Effector CD4-positive, alpha-beta T cell (primary cell): ENCODE results near the gene RBM15.

ENCODE experiments used
- DNase-seq: peaks from one replicate; pipeline ENCODE4 v3.0.0-alpha.2; 2020

RBM15 gene

DNA sequence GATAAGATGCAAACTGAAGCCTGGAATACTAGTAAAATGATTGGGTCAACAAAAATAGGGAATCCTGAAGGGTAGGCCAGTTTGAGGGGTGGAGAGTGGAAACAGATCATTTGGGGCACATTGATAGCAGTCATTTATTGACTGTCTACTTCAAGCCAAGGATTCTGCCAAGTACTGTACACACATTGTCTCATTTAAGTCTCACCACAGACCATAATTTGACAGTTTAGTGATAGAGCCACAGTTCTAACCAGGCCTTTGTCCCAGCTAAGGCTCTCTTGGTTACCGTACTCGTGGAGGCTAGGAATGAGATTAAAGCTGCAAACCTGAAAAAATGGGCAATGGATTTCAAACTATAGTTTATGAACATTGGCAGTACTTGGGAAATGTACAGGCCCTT lies 11.2 kb downstream of the RBM15 start:
- no peak for DNase-seq

DNA sequence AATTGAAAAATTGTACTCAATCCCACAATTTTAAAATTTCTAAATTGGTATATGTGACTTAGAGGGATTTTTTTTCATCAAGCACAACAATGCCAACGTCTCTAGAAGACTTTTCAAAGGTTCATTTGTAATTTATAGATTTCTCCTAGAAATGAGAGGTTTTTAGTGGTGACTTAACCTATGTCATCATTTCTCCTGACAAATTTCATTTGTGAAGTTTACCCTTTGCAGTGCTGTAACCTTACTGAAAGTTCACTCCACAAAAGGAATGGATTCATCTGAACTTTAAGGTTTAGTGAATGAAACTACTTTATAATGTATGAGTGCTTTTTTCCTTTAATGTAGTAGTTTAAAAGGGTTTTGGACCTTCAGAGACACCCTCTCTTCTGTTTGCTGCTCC lies 16.1 kb downstream of the RBM15 start:
- DNase-seq = no peak

DNA sequence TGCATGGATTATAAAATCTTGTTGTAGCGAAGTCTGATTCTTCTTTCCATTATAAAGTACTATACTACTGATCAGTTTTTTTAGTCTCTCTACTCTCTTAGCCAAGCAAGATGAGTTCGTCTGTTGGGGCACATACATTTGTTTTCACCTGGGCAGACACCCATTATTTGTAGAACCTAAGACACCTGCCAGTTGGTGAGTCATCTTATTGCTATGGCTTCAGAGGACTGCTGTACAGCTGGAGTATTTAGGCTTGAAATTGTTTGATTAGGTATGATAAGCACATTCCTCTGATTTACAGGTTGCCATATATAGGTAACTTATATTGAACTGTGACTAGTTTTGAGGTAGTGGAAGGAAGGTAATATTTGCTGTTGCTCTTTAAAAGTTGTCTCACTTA lies 17.2 kb downstream of the RBM15 start:
- no peak for DNase-seq

DNA sequence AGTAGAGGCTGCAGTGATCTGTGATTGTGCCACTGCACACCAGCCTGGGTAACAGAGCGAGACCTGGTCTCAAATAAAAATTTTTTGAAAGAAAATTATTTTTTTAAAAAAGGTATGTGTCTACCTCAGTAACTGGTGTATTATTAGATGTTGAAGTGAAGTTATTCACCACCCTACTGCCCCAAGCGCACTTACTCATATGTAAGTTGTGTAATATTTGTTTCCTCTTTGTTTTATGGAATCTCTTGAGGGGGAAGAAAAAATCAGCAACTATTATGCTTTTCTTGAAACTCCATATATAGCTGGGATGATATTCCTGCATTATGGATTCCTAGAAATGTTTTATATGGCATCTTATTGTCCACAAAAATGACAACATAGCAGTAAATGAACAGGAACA lies 21.3 kb downstream of the RBM15 start:
- DNase-seq = no peak

DNA sequence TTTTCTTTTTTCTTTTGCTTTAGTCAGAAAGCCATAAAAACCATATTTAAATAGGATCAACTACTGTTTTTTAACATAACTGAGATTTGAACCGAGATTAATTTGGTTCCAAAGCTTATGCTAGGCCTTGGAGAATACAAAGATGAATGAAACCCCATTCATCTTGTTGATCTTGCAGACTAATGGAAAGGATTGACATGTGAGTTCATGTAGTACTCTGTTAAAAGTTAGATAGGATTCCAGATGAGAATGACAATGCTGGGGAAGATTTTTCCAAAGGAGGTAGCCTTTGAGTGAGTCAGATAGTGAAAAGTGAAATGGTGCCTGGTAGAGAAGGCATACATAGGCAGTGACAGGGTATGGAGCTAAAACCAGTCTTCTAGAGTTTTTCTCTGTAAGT lies 22.7 kb downstream of the RBM15 start:
- DNase-seq = no peak

DNA sequence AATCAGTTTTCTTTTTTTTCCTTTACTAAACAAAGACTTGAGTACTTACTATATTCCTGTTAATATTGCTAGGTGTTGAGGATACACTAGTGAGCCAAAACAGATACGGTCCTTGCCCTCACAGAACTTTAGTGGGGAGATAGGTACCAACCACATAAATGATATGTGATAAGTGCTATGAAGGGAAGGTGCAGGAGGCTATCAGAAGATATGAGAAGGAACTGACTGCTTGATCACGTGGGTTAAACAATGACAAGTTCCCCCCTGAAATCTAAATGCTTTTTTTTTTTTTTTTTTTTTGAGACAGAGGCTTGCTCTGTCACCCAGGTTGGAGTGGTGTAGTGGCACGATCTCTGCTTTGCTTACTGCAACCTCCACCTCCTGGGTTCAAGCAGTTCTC lies 25.0 kb downstream of the RBM15 start:
- DNase-seq = no peak

DNA sequence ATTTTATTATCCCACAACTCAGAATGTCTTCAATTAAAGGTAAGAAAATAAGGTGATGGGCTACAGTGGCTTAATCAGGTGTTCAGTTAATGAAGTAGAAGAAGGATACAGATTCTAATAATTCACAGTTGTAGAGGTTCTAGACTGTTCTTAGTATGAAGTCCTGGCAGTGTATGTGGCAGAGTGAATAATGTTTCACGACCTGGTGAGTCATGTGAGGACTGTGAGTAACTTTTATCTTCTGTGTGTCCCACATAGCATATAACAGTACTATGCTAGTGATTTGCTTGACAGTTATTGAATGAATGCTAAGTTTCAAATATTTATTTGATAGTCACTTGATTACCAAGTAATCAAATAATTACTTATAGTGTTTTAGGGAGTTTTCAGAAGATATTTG lies 31.6 kb downstream of the RBM15 start:
- no peak for DNase-seq

DNA sequence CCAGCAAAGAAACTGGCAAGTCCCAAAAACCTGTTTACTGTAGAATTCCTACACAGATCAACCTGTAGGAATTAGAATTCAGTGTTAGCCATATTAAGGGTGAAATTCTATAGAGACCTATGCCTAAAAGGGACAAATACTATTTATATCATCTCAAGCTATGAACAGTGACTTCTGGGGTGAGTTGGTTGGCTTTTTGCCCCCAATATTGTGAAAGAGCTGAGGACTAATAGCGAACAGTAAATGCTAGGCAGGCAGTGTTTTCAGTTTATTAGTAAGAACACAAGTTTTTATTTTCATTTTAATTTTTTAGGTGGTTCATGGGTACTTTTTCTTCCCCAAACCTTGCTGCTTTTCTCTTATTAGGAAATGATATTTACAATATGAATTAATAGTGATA lies 36.3 kb downstream of the RBM15 start:
- no peak for DNase-seq

DNA sequence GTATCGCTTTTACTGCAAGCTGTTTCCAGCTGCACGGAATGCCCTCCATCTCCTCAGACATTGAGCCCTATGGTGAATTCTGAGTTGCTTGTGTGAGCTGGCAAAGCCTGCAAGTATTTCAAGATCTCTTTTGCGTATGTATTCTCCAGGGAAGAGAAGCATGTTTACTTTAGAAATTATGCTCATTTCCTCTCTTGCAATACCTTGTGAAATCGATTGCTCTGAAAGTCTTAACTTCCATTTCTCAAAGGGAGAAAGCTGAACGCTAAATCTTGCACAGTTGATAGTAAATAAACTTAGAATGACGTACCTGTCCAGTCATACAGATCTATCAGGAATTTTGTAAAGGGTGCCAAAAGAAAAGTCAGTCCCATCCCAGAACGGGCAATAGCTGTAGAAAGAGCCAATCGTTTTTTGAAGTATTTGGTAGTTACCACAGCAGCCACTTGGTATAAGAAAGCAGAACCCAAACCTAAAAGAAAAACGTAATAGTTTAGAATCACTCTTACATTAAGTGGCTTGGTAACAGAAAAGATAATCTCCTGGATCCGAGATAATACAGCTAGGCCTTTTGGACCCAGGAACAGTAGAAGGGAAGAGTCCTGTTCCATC lies 41.6 kb downstream of the RBM15 start:
- DNase-seq = no peak

DNA sequence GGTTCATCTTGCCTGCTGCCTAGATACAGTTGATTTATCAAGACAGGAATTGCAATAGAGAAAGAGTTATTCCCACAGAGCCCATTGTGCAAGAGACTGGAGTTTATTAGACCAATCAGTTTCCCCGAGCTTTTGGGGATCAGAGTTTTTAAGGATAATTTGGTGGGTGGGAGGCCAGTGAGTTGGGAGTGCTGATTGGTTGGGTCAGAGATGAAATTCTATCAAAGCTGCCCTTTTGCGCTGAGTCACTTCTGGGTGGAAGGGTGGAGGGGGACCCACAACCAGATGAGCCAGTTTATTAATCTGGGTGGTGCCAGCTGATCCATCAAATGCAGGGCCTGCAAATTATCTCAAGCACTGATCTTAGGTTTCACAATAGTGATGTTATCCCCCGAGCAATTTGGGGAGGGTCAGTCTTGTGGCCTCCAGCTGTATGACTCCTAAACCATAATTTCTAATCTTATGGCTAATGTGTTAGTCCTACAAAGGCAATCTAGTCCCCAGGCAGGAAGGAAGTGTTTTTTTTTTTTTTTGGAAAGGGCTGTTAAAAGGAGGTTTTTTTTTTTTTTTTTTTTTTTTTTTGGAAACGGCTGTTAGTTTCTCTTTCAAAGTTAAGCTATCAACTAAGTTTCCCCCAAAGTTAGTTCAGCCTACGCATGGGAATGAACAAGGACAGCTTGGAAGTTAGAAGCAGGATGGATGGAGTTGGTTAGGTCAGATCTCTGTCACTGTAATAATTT lies 44.2 kb downstream of the RBM15 start:
- DNase-seq = no peak

DNA sequence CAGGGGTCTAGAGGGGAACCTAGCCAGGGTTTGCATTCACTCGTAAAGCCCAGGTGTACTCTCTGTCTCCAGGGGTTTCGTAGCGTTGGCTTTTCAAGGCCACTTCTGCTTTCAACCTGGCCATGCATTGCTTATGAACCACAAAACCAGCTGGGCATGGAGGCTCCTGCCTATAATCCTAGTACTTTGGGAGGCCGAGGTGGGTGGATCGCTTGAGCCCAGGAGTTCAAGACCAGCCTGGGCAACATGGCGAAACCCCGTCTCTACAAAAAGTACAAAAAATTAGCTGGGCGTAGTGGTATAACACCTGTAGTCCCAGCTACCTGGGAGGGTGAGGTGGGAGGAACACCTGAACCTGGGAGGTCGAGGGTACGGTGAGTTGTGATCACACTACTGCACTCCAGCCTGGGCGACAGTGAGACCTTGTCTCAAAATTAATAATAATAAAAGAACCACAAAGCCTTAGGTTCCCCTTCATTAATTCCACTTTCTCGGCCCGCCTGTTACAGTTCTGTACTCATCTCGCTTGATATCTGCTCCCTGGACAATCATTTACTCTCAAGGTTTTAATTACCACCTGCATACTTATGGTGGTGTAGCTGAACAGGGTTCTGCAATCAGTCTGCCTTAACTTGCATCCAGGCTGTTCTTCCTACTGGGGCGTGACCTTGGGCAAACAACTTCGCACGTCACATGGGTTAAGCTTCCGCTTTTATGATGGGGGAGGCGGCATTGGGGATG lies 45.6 kb downstream of the RBM15 start:
- no peak for DNase-seq

DNA sequence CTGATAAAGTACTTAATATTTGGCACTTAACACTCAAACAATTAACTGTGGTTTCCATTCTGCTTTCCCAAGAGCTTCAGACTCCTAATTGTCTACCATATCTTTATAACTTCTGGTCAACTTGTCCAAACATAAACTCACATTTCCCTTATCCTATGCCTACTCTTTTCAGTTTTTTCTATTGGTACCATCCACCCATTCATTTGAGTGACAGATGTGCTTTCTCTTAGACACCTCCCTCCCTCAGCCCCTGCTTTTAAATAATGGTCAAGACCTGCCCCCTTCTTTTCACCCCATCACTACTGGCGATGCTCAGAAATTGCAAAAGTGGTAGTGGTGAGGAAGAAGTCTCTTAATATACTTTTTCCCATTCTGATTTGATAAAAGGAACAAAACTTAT lies 46.2 kb downstream of the RBM15 start:
- no peak for DNase-seq

DNA sequence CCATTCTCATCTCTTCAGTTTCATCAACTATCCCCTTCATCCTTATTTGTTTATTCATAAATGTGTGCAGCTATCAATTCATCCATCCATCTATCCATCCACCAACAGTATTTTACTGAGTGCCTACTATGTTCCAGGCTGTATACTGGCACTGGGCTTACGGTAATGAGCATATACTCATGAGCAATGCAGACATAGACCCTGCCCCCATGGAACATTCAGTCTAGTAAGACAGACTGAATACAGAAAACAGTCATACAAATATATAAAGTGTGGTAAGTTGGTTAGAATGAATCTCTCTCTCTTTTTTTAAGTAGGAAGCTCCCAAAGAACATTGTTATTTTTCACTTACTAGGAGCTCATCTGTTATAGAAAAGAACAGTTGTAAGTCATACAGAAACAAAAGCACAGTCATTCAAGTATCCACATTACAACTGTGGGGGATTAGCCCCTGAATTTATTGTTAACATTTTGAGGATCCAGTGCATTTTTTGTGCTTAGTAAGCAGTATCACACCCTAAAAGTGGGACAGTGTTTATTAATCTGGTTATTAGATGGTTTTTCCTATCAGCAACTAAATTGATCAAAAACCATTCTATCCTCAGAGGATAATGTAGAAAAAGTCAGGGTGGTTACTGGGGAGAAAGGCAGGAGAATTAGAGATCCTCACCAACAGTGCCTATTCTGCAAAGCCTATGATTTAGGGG lies 48.0 kb downstream of the RBM15 start:
- no peak for DNase-seq

DNA sequence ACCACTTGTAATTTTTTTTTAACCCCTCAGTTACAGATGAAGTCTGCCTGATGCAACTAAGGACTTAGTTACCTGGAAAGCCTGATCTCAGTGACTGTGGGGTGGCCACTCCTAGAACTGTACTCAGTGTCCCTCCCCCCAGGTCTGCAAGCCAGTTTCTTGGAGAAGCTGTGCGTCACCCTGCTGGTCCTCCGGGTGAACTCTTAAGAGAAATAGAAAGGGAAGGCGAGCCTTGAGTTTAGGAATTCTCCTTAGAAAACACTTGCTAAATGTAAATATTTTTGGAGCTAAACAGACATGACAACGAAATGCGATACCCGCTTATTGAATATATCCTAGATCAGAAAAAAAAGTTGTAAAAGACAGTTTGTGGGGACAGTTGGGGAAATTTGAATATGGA lies 50.9 kb downstream of the RBM15 start:
- no peak for DNase-seq

DNA sequence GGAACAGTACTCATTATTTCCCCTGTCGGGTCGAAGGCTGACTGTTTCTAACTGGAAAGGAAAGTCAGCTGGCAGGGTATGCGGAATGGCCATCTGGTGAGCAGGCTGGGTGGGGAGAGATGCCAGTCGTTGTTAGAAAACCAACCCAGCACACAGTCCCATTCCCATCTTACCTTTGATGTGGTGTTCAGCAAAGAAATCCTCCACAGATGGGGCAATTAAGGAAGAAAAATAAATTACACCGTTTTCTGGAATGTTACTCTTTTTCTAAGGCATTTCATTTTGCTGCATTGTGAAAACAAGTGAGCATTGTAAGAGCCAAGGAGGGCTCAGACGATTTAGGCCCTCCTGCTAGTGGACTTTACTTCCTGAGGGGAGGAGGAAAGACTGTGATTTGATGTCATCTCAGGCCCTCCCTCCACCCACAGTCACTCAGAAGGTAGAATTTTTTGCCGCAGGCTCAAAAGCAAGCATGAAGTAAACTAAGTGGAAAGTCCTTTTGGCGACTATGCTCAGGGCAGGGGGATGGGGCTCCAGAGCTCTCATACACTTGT lies 51.6 kb downstream of the RBM15 start, which contains the start of gene SLC16A4:
SLC16A4 (minus strand) TSS at position 335 of the 554 bp plus-strand sequence. CDS start 1,703 bp downstream, outside the sequence.
- no peak for DNase-seq

DNA sequence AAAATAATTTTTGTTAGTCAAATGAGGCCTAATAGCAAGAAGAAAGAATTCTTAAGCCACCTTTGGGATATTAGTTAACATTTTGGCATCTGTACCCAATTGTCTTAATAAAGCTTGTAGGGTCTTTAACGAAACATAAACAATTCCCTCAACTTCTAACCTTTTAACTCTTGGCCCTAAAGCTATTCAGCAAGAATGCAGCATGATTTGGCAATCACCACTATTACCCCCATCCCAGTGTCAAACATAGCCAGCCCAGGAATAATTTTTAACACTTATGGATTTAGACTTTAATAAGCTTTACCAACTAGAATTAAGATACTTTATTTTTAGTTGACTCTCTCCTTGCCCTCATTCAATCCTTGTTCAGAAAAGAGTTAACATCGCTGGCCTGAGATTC lies 54.1 kb downstream of the RBM15 start:
- DNase-seq = no peak

DNA sequence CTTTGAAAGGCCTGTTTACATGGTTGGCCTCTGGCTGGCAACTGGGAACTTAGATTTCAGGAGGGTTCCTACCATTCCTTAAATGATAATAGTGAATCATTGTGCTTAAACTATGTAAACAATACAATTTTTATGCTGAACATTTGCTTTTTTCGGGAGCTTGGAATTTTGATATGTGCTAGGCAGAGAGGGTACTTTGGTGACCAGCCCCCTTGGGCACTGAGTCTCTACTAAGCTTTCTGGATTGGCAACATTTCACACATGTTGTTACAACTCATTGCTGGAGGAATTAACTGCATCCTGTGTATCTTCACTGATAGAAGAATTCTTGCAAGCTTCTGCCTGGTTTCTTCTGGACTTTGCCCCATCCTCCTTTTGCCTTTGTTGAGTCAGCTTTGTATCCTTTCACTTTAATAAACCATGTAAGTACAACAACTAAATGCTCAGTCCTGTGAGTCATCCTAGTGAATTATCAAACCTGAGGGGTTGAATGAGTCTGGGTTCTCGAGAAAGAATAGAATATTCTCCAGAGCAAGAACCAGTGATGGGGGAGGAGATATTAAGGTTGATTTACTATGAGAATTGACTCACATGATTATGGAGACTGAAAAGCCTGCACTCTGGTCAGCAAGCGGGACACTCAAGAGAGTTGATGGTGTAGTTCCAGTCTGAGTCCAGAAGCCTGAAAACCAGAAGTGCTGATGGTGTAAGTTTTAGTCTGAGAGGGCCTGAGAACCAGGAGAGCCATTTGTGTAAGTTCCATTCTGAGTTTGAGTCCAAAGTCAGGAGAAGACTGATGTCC lies 54.7 kb downstream of the RBM15 start:
- no peak for DNase-seq

DNA sequence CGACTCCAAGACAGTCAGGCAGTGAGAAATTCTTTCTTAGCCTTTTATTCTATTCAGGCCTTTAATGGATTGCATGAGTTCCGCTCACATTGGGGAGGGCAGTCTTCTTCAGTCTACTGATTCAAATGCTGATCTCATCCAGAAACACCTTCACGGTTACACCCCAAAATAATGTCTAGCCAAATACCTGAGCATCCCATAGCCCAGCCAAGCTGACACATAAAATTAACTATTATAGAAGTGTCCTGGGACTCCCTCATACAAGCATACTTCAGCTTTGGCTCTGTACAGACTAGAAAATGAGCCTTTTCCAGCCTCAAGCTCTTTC lies 55.3 kb downstream of the RBM15 start:
- no peak for DNase-seq
